Right ventricle myocardium inferior (tissue), 1 donor: ENCODE measurements around the gene GNAO1. TPM values are rescaled to one million over a fixed set of nuclear protein-coding genes. Genes with fewer than 3 reads are reported as not detected.

Source experiments
- ATAC-seq: fragments of 200-7000 bp; cut with Tn5 transposase; one replicate; pipeline ENCODE4 v1.9.1; 2020; ENCODE audit warnings: mild to moderate bottlenecking, moderate library complexity
- DNase-seq: peaks from one replicate; pipeline ENCODE4 v3.0.0; 2021; ENCODE audit errors: missing footprints
- intact Hi-C: fragments of 100-400 bp; cut with DNase I; formaldehyde crosslinking; loops from one replicate; pipeline ENCODE4 v1.11.0; 2022
- total RNA-seq: library from RNA; stranded (reverse); fragmentation: NEBNext Ultra II Directional; extraction: Animal tissue kit (Norgen Biotek cat#: 25700); gene quantifications from one replicate; pipeline ENCODE4 v1.2.1, GENCODE V29; 2021
- donor health status: DM: no; HTN: yes; CAD: no; lungs with severe emphysema.

Gene GNAO1
- total RNA-seq, 1 donor from 2014 or later: 32.2 TPM

DNA sequence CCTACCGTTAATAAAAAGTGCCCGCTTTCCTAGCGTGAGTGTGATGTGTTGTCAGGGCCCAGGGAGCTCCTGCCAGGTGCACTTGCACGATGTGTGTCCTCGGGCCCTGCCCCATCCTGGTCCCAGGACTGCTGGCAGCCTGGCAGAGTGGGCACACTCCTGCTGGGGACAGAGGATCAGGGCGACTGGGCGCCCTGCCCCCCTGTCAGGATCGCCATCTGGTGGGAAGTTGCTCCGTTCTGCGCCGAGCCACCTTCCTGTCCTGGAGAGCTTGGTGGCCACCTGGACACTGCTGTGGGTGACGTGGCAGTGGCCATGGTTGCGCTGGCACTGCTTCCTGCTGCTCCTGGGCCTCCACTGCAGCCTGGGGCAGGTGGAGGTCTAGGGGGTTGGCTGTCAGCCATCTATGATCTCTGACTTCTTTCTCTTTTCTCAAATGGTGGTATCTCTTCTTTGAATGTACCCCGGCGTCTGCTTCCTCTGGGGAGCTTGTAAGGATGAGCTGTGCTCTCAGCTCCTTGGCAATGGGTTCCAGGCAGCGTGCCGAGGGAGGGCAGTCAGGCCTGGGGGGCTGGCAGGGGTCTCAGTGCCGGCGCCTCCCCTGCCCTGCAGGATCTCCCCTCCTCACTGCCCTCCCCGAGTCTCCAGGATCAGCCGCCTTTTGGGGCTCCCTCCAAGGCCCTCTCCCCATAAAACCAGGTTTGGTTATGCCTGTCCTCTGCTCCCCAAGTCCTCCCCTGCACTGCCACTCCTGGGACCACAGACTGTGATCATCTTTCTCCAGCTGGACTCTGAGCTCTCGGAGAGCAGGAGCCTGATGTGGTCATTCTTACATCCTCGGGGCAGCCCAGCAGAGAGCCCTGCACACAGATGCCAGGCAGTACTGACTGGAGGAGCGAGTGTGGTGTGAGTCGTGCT lies 157.1 kb downstream of the GNAO1 start:
- ATAC-seq: no peak
- DNase-seq: peak; percentile 40
- intact Hi-C loops: no loop called here

DNA sequence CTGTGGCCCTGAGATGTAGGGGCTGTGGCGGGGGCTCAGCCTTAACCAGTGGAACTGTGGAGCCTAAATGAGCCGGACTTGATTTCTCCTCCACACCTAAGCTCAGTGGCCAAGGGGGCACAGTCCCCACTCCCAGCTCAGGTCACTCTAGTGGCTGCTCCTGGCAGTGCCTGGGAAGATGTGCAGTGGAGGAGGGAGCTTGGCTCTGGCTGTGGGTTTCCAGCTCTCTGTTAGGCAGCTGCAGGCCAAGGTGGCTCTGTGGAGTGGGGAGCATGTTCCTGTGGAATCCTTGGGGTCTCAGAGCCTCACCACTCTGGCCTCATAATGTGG lies 157.8 kb downstream of the GNAO1 start:
- intact Hi-C loops: no loop called here
- DNase-seq (no peak), ATAC-seq (no peak)

DNA sequence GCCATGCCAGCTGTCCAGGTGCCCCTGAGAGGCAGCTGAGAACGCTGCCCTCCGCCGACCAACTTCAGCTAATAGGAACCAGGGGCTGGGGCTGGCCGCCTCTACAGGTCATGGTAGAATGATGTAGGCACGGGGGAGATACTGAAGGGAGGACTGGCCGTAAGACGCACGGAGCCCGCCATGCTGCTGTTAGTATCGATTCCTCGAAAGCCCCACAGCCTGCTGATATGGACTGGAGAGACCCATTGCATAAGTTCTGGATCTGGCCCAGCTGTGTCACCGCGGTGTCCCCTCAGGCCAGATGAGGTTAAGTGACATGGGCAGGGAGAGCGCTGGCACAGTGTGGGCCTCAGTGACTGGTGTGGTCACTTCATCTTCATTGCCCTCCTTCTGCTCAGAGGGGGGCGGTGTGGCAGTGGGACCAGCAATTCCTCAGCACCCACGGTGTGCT lies 158.4 kb downstream of the GNAO1 start:
- intact Hi-C loops: no loop called here
- peak; percentile 63 for DNase-seq

DNA sequence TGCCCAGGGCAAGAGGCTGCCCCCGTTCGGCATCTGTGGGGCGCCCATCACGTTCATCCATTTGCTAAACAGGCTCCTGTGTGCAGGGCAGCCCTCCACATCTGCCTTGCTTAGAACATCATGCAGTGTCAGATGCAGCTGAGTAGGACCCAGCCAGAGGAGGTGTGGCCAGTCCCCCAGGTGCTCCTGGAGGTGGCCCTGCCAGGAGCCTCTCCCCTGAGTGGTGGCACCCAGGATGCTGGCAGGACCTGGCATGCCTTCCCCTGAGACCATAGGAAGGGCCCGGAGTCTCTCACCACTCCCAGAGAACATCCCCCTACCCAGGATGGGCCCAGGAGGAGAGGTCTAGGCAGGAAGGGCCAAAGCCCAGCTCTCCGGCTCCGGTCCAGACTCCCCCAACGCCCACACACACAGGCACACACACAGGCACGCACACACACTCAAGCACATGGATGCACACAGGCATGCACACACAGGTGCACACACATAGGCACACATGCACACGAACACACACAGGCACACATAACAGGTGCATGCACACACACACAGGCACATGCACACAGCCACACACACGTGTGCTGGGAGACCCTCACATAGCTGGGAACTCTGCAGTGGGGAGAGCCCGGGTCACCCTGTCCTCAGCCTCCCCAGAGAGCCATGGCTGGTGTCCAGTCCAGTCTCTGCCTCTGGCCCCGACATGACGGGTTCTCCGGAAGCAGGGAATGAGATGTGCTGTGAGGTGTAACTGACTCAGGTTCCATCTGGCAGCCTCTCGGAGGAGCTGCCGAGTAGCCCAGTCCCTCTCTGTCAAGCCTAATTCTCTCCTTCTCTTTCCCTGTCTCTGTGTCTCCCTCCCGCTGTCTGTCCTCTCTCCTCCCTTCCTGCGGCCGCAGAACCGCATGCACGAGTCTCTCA lies 159.5 kb downstream of the GNAO1 start:
- intact Hi-C loops: no loop called here
- ATAC-seq (no peak), DNase-seq (peak; percentile 48)

More for the DNA sequence above, 158.4 kb downstream of the GNAO1 start:
- ATAC-seq: no peak

DNA sequence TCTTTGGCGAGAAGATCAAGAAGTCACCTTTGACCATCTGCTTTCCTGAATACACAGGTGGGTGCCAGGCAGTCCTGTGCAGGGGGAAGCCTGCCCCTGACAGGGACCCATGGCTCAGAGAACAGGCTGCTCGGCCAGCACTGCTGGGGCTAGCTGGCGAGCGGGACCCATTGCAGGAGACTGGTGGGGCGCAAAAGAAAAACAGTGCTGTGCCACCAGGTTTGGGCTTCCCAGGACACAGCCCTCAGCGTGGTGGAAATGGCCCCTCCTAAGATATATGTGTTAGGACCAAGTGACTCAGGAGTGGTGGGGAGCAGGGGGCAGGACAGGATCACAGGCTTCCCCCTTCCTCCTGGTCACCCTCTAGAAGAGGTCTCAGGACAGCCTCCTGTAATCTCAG lies 160.2 kb downstream of the GNAO1 start:
- DNase-seq: peak; percentile 53
- ATAC-seq: no peak
- intact Hi-C loops: no loop called here

DNA sequence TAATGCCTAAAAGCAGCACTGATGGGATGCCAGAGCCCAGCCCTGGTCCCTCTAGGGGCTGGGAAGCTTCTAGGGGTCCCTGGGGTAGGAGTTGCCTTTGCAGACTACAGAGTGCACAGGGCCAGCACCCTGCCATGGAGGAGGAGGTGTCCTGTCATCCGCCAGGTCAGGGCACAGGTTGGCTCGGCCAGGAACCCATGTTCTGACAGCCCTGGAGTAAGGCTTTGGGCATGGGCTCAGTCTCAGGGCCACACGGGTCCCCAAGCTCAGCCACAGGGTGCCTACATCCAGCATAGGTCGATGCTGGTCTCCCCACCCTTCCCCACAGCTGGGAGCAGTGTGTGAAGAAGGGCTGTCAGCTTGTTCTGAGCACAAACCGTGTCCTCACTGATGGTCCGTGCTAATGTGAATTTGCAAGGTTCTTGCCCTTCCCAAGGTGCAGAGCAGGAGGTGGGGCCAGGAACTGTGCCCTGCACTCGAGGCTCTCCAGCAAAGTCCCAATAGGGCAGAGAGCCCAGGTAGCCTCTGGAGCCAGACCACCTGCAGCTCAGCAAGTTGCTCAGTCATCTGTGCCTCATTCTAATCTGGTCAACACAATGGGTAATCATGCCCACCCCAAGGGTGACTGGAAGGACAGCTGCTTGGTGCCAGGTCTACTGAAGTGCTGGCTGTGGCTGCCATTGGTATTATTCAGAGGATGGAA lies 161.2 kb downstream of the GNAO1 start:
- intact Hi-C loops: no loop called here
- ATAC-seq (no peak), DNase-seq (peak; percentile 62)

DNA sequence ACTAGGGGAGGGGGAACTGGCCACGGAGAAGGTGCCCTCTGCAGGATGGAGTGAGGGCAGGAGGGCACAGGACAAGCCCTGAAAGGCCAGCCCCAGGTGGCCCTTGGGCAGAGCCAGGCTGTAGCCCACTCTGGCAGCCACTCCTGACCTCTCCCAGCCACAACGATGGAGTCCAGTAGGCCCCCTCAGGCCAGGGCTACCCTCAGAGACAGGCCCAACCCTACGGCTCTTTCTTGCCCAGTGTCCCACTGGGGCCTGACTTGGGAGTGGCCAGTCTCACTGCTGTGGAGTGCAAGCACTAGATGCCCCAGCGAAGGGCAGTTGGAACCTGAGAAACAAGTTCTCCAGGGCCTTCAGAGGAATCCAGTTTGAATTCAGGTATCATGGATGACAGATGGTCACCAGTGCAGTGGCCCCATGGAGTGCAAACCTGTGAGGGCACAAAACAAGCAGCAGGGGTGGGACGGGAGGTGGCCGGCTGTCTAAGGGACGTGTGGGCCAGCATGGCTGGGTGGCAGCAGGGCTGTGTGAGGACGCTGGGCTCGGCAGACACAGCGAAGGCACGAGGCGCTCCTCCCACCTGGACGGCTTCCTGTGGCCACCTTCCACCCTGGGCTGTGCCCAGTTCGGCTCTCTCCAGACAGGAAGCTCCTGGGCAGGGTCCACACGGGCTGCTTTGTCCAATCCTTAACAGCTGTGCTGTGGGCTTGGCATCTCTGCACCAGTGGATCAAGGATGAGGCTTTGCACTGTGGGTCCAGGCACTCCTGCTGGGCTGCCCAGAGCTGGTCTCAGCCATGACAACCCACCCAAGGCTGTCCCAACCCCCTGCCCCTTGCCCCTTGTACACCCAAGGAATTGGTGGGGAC lies 162.0 kb downstream of the GNAO1 start:
- DNase-seq (peak; percentile 22), ATAC-seq (no peak)
- intact Hi-C loops: no loop called here

DNA sequence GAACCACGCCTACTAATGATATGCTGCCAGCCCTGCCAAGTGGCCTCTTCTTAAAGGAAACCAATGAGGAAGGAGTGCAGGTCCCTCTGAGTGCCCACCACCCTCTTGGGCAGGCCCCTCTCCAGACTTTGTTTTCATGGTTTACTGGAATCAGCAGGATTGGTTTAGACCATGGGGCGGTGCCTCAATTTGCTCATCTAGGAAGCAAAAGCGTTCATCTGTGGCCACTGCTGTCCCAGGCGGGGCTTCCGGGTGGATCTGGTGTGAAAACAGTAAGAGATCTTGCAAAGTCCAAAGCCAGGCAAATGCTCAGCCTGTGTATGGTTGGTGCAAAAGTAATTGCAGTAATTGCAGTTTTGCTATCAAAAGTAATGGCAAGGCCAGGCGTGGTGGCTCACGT lies 162.7 kb downstream of the GNAO1 start:
- no peak for ATAC-seq
- no peak for DNase-seq
- intact Hi-C loops: no loop called here

DNA sequence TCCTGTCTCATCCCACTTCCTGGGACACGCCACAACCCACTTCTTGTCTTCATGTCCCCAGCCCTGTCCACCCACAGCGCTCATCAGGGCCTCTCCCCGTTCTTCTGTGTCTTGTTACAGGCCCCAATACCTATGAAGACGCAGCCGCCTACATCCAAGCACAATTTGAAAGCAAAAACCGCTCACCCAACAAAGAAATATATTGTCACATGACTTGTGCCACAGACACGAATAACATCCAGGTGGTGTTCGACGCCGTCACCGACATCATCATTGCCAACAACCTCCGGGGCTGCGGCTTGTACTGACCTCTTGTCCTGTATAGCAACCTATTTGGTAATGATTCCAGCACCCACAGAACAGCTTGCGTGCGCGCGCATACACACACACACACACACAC lies 163.5 kb downstream of the GNAO1 start:
- intact Hi-C loops: no loop called here
- ATAC-seq (no peak), DNase-seq (peak; percentile 55)

DNA sequence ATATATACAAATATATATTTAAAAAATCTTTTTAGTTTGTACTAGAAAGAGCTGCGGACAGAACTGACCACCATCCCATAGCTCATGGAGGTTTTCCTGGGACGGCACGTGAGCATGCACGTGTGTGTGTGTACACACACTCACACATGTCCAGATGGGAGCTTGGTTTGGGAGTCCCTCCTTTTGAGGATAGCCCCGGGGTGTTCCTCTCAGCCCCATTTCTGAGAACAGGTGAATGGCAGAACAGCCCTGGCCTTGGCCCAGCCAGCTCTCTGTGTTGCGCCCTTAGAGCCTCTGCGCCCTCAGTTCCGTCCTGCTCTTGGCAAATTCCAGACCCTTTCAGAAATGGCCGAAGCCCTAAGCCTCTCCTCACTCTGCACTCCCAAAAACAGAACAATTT lies 163.9 kb downstream of the GNAO1 start:
- intact Hi-C loops: no loop called here
- DNase-seq (peak; percentile 45), ATAC-seq (no peak)

DNA sequence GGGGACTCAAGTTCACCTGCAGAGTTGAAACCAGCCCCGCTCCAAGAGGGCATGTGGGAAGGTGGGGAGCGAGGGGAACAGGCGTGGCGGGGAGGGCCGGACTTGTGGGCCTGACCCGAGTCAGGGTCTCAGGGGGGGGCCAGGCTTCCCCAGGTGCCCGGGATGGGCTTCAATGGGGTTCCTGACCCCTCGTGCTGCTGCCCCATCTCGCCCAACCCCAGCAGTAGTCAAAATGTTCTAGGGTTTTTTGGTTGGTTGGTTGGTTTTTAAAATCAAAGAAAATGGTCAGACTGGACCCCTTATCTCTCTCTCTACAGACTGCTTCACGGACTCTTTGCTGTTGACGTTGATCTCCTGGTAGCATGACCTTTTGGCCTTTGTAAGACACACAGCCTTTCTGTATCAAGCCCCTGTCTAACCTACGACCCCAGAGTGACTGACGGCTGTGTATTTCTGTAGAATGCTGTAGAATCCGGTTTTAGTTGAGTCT lies 164.5 kb downstream of the GNAO1 start:
- intact Hi-C loops: no loop called here
- DNase-seq (peak; percentile 55), ATAC-seq (no peak)

DNA sequence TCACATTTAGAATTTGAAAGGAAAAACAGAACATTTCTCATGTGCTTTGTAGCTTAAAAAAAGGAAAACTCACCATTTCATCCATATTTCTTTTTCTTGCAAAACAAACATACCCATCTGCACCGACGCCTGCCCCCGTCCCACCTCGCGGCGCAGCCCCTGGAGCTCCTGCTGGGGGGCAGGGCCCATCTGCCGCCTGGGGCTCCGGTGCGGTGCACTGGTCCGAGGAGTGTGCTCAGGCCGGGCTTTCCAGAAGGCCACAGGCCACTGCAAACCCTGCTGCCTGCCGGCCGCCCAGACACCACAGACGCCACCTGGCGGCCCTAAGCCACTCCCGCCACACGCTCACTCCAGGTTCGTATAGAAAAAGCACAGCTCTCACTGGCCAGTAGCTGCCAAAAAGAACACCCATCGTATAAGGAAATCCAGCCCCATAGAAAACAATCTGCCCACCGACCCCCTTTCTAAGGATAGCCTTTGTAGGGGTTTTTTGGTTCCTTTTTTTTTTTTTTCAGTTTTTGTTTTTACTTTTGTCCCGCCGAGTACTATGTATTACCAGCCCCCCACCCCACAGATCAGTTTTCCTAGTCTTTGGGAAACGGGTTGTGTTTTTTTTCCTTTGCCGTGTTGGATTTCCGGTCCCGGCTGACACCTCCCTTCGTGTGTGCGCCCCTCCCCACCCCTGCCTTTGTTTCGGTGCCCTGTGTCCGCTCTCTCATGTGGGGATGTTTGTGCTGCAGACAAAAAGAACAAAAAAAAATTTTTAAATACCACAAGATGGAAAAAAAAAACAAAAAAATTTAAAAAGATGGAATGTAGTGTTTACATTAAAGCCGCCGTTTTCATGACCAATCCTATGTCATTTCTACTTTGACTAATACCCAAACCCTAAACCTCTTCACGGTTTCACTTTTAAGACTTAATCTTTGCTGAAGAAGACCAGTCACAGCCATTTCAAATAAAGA lies 165.3 kb downstream of the GNAO1 start:
- intact Hi-C loops: no loop called here
- peak; percentile 89 for DNase-seq
- peak; percentile 92 for ATAC-seq

DNA sequence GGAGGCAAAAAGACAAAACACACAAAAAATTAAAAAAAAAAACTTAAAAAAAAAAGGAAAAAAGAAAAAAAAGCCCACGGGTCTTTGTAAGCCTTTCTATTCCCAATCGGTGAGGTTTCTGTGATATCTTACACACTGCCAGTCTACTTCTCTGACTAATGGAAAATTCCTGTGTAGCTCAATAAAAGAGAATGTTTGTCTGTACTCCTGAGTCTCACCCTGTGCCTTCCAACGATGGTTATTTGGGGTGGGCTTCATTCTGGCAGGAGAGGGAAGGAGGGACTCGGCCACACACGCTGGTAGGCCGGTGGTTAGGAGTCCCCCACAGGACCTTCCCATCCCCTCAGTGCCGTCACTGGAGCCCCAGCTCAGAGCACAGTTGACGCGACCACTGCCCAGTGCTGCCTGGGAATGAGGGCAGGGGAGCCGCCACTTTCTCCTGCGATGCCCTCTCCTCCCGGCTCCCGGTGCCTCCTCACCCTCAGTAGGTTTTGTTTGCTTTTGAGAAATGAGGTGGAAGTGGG lies 166.0 kb downstream of the GNAO1 start:
- ATAC-seq: peak; percentile 9
- DNase-seq: no peak
- intact Hi-C loops: no loop called here

DNA sequence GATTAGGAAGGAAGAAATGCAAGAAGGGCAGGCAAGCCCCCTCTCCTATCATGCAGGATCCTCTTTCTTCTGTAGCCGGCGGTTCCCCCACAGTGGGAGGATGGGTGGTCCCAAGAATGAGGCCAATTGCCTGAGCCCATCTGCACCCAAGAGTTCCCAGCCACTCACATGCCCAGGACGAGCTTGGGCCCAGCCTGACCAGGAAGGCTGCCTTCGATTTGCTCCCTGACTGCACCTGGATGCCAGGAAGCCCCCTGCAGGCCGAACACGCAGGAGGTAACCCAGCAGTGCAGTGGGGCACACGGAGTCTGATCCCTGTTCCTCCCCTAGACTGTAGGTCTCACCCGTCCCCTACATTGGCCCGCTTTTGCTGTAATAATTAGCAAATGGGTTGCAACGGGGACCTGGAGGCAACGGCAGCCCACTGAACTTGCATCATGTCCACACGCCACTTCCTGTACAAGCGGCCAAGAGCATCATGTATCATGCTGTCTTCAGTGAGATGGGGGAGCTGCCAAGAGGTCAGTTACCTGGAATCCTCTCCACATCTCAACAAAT lies 166.6 kb downstream of the GNAO1 start:
- DNase-seq (no peak), ATAC-seq (no peak)
- intact Hi-C loops: no loop called here

DNA sequence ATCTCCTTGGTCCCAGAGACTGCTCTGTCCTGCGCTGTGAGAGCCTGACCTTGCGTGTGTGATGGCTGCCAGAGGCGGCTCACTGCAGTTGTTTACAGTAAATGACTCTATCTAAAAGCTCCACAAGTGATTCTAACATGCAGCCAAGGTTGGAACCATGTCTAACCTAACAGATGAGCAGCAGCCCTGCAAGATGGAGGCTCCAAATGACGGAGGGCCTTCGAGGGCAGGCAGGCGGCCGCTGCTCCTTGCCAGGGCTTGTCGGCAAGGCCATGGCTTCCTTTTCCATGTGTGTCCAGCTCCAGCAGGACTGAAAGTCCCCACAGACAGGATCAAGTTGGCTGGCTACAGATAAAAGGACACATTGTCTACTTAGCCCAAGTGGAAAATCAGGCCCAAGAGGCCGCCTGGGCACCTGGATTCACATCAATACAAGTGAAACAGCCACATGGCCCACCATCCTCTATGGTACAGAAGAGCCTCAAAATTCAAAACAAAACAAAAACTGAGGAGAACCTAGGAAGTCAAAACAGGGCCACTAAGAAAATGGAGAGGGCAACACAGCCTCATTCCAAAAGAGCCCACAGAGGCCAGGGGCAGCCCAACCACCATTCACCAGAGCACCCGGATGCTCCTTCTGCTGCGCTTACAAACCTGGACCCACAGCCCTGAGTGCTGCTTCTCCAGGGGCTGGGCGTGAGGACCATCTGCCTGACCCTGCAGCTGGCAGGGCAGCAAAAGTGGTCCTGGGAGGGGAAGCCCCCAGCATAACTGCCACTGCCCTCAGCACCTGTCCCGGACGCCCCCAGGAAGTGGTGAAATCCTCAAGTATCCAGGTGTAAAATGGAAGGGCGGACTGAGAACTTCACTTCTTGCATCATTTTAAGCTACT lies 169.1 kb downstream of the GNAO1 start:
- DNase-seq: peak; percentile 56
- intact Hi-C loops: no loop called here
- no peak for ATAC-seq
